Fibroblast of the aortic adventitia (primary cell): Measurements from ENCODE around the gene PAXIP1. TPM values are rescaled to one million over a fixed set of nuclear protein-coding genes. Genes with fewer than 3 reads are reported as not detected.
"Not testable (repeated sequence)": the region's sequence is repeated elsewhere in the genome, so short reads cannot be mapped to it uniquely, and the experiment has no call there.

Experiments used
- DNase-seq: peaks from one replicate; pipeline ENCODE4 v3.0.0-alpha.2; 2010; ENCODE audit warnings: low read depth
- H3K4me3 ChIP-seq: 2 replicates; pipeline ENCODE4 v1.5.1; 2011; ENCODE audit warnings: low read depth, mild to moderate bottlenecking, control low read depth, low read length, moderate library complexity
- CTCF ChIP-seq: IDR thresholded peaks from 2 replicates; pipeline ENCODE4 v1.5.1; 2011; ENCODE audit warnings: mild to moderate bottlenecking, low read length, control low read depth, inconsistent platforms; ENCODE audit not compliant: insufficient read depth
- total RNA-seq: library from RNA; depleted of rRNA; stranded (reverse); fragments of >200 nt; gene quantifications from 2 replicates; pipeline ENCODE4 v1.2.3, GENCODE V29; 2012; ENCODE audit warnings: low replicate concordance

The PAXIP1 gene
- total RNA-seq, 1 donor: 12.2 TPM

GRCh38 chr7:154950960-154951359, 52.0 kb downstream of the PAXIP1 start:
- TF ChIP-seq CTCF: no peak
- no peak for DNase-seq
- H3K4me3 ChIP-seq: no peak overlapping the region

GRCh38 chr7:154947604-154948003, 55.3 kb downstream of the PAXIP1 start:
- no peak overlapping the region for H3K4me3 ChIP-seq
- no peak for TF ChIP-seq CTCF
- DNase-seq: no peak

GRCh38 chr7:154946166-154946565, 56.8 kb downstream of the PAXIP1 start:
- no peak overlapping the region for H3K4me3 ChIP-seq
- TF ChIP-seq CTCF: no peak
- no peak for DNase-seq

GRCh38 chr7:154943906-154944305, 59.0 kb downstream of the PAXIP1 start:
- no peak for DNase-seq
- TF ChIP-seq CTCF: no peak
- H3K4me3 ChIP-seq: no peak overlapping the region

GRCh38 chr7:154942691-154943090, 60.2 kb downstream of the PAXIP1 start:
- H3K4me3 ChIP-seq: no peak overlapping the region
- TF ChIP-seq CTCF: no peak
- no peak for DNase-seq

- H3K4me3 ChIP-seq: no peak overlapping the region
- no peak for DNase-seq
- TF ChIP-seq CTCF: no peak
These were observed 65.1 kb downstream of the PAXIP1 start for GRCh38 chr7:154937837-154938236.

- H3K4me3 ChIP-seq, DNase-seq: not testable (repeated sequence)
These were observed 68.5 kb downstream of the PAXIP1 start for GRCh38 chr7:154934353-154934952.
